COLO668 (cell line): ENCODE measurements around the gene LEPR.
A peak's percentile ranks its signal among the peaks of the same experiment; 100 is the strongest.

Source experiments
- DNase-seq: peaks from one replicate; lab custom pipeline; 2025; ENCODE audit not compliant: unreplicated experiment; lab: John Stamatoyannopoulos, UW

The LEPR gene

GRCh38 chr1:65412256-65412983, 8.0 kb upstream of the LEPR start:
- DNase-seq, result no peak

- no peak for DNase-seq
Observed at GRCh38 chr1:65412984-65413375, 7.5 kb upstream of the LEPR start.

- DNase-seq, result no peak
Observed at GRCh38 chr1:65414538-65414937, 5.9 kb upstream of the LEPR start.

DNA sequence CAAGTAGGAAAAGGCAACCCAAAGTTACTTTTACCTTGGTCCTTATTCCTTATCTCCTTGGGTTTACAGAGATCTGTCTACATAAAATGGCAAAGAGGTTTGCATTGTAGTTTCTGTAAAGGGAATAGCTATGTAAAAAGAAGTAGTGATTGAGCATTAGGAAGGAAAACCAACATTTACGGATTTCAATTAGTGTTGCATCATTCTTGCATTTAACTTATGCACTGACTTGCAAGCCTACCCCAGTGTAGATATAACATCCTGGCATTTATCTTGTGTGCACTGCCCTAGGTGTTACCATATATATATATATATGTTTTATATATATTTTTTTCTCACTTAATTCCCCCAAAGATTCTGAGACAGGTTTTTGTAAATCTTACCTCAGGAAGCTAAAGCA, 3.7 kb upstream of the LEPR start:
- DNase-seq, result no peak

- no peak for DNase-seq
Observed at GRCh38 chr1:65417729-65418128, 2.7 kb upstream of the LEPR start.

DNA sequence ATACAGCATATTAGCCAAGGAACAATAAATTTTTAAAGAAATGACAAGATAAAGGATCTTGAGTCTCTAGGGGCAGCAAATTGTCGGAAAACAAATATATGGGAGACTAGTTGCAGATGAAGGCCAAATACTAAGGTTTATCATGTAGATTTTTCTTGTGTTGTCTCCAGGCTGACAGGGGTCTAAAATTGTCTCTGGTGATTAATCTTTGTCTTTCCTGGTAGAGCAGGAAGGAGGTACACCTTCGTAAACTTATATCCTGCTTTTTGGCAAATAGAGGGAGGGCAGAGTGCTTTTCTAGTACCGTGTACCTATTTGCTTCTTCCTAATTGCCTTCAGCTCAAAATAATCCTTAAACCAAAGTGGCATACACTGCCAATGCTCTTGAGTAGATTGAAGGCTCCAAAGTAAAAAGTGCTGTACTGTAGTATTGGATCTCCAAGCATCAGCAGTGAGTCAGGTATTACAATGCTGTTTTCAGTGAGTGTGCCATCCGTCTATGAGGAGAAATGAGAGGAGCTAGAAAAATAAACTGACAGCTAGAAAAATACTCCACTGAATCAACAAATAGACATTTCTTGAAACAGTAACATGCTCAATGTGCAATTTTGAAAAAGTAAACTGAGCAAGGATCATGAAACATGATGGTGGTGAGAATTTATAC, 1.8 kb upstream of the LEPR start:
- no peak for DNase-seq

GRCh38 chr1:65419681-65420589, 533 bp upstream of the LEPR start:
- DNase-seq, result peak; percentile 100

- no peak for DNase-seq
Observed at GRCh38 chr1:65421351-65422025, 1.0 kb downstream of the LEPR start.

DNA sequence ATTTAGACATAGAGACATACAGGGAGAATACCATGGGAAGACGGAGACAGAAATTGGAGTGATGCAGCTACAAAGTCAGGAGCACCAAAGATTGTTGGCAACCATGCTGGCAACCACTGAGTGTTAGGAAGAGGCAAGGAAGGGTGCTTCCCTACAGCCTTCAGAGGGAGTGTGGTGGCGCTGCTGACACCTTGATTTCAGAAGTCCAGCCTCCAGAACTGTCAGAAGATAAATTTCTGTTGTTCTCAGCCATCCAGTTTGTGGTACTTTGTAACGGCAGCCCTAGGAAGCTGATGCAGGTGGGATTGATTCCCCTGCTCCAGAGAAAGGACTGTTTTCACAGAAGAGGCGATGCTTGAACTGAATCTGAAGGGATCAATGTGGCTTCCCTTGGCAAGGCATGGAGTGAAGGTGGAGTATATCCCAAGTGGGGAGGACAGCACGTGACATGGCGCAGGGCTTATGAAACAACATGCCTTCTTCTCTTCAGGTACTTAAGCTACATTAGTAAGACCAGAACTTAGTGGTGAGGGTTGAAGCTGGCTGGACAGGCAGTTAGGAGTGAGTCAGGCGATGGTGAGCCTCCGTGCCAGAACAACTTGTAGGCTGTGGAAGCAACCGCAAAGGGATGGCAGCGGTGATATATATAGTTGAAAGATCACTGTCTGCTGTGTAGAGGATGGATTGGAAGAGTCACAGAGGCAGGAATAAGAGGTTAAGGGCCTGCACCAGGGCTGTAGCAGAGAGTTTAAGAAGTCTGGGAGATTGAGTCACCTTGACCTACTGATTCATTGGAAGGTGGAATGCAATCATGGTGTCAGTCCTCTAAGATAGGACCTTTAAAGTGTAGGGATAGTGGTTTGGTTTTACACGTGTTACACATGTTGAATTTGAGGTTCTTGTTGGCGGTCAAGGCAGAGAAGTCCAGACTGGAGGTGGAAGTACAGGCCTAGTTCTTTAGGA, 2.1 kb downstream of the LEPR start:
- DNase-seq, result no peak

- no peak for DNase-seq
Observed at GRCh38 chr1:65423884-65424572, 3.6 kb downstream of the LEPR start.

- no peak for DNase-seq
Observed at GRCh38 chr1:65424573-65424889, 4.1 kb downstream of the LEPR start.

GRCh38 chr1:65425006-65425405, 4.5 kb downstream of the LEPR start:
- DNase-seq, result no peak

- no peak for DNase-seq
Observed at GRCh38 chr1:65425697-65426096, 5.2 kb downstream of the LEPR start.

DNA sequence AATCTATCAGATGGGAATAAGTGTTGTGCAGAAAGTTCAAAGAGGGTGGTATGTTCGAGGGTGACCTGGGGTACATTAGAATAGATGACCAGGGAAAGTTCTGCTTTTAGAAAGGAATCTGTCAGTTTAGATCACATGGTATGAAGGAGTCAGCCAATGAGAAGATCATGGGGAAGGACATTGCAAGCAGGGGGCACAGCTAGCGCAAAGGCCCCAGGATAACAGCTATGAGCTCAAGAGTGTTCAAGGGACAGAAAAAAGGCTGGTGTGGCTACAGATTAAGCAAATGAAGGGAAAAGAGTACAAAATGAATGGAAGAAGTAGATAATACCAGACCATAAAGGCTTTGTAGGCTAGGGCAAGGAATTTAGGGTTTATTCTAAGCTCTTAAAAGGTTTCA, 8.6 kb downstream of the LEPR start:
- DNase-seq, result no peak

GRCh38 chr1:65429806-65430205, 9.3 kb downstream of the LEPR start:
- DNase-seq, result no peak

DNA sequence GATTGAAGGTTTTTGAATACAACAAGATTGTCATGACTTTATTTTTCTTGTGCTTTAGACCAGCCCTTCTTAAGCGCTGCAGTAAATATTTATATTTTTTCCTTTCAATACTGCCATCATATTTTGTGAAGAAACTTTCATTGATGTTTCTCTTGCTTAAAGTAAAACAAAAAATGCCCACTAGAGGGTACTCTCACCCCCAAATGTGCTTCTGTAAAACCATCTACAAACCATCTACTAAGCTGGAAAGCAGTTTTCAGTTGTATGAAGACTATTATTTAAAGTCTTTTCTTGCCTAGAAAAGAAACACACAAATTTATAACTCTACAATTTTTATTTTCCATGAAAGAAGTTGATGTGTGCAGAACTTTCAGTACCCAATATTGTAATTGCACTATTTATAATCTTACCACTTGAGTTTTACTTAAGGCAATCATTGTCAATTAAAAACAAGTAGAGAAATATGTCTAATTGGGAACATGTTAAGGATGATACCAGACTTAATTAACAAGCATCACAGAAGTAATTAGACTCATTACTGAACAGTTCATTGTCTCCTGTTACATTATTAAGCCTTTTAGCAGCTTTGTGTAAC, 10.7 kb downstream of the LEPR start:
- DNase-seq, result peak; percentile 37

DNA sequence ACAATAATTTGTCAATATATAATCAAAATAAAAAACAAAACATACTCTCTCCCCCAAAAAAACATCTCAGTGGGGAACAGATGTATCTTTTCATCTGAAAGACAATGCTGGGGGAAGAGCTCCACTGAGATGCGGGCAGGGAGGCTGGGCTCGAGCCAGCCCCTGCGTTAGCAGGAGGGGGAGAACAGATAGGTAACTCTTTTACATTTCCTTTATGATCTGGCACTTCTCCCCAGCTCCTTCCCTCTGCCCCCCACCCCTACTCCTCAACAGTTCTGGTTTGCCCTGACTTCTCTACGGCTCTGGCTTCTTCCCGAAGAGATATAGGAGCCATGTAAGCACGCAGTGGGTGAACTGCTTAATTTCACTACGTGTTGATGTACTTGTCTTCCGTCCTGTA, 12.4 kb downstream of the LEPR start:
- DNase-seq, result no peak

- no peak for DNase-seq
Observed at GRCh38 chr1:65434255-65434654, 13.8 kb downstream of the LEPR start.

GRCh38 chr1:65434760-65435159, 14.3 kb downstream of the LEPR start:
- DNase-seq, result no peak
